HepG2 (cell line): ENCODE measurements around the gene UQCR11. TPM values are rescaled to one million over a fixed set of nuclear protein-coding genes. Genes with fewer than 3 reads are reported as not detected.

Experiments
- AGO2 ChIP-seq: fragments of 200-400 bp; formaldehyde crosslinking; optimal IDR thresholded peaks from 2 replicates; pipeline ENCODE3; 2017; ENCODE audit warnings: mild to moderate bottlenecking, low read depth, low read length, moderate library complexity
- ATF6 ChIP-seq: sonication (generic); formaldehyde crosslinking; conservative IDR thresholded peaks from 2 replicates; pipeline ENCODE4 v1.4.0; 2020; ENCODE audit warnings: missing genetic modification reagents
- CREB1 ChIP-seq, 2 experiments: fragments of 450-650 bp in 1 of 2; IDR thresholded peaks; 2 replicates each; pipeline ENCODE4 v1.6.1; 2016 to 2017; ENCODE audit warnings: control low read depth in 1 of 2, mild to moderate bottlenecking in 1 of 2, missing compliant biosample characterization in 1 of 2, missing genetic modification characterization in 1 of 2
- HINFP ChIP-seq: sonication (generic); formaldehyde crosslinking; IDR thresholded peaks from 2 replicates; pipeline ENCODE4 v1.4.0; 2020; ENCODE audit warnings: low read depth, mild to moderate bottlenecking, missing genetic modification reagents
- NRL ChIP-seq: sonication (generic); formaldehyde crosslinking; IDR thresholded peaks from 2 replicates; pipeline ENCODE4 v1.5.0; 2020; ENCODE audit warnings: missing genetic modification reagents, mild to moderate bottlenecking, moderate library complexity, borderline replicate concordance
- REST ChIP-seq, 2 experiments: IDR thresholded peaks; 2 replicates each; pipeline ENCODE4 v1.6.1; 2011 to 2012; ENCODE audit warnings: low read length in 2 of 2, borderline replicate concordance in 1 of 2, low read depth in 1 of 2, mild to moderate bottlenecking in 1 of 2, moderate library complexity in 1 of 2
- ZKSCAN8 ChIP-seq: IDR thresholded peaks from 2 replicates; pipeline ENCODE4 v1.6.1; 2016; ENCODE audit warnings: borderline replicate concordance, missing genetic modification reagents, missing compliant biosample characterization
- ZNF446 ChIP-seq: sonication (generic); formaldehyde crosslinking; IDR thresholded peaks from 2 replicates; pipeline ENCODE4 v1.5.0; 2020; ENCODE audit warnings: mild to moderate bottlenecking, missing genetic modification reagents
- ZNF670 ChIP-seq: sonication (generic); formaldehyde crosslinking; IDR thresholded peaks from 2 replicates; pipeline ENCODE4 v1.8.0; 2022; ENCODE audit warnings: mild to moderate bottlenecking, missing genetic modification reagents, borderline replicate concordance
- polyA plus RNA-seq, 8 experiments: library from polyadenylated mRNA; depleted of rRNA in 3 of 8; stranded (reverse) in 7 of 8; unstranded in 1 of 8; fragments of >200 nt; fragmentation: Illumina TruSeq in 4 of 8; extraction: Trizol in 4 of 8; gene quantifications; 2 replicates each; pipeline versions ENCODE4 v1.2.1 to v1.2.3, GENCODE V29; 2011 to 2016; ENCODE audit warnings: low read depth in 4 of 8, missing spikeins in 1 of 8, mixed read lengths in 1 of 8; ENCODE audit not compliant: insufficient read depth in 1 of 8
- total RNA-seq, 5 experiments: library from RNA; depleted of rRNA; stranded (reverse); fragments of >200 nt; fragmentation: Illumina TruSeq; extraction: Trizol; gene quantifications; 2 replicates each; pipeline ENCODE4 v1.2.3, GENCODE V29; 2016; ENCODE audit warnings: low read depth in 1 of 5
- TF ChIP-seq, protein P1 (sequence below): IDR thresholded peaks from 2 replicates; pipeline ENCODE4 v1.6.1; 2016; ENCODE audit warnings: low read depth, control low read depth
- TF ChIP-seq, protein P2 (sequence below): sonication (generic); formaldehyde crosslinking; IDR thresholded peaks from 2 replicates; pipeline ENCODE4 v1.4.0; 2020; ENCODE audit warnings: mild to moderate bottlenecking, missing genetic modification reagents, borderline replicate concordance

The UQCR11 gene
- total and polyA plus RNA-seq, 2 of the 13 experiments (the other 11 are each of a cell fraction or from before 2014, with no cell fraction given), result 125 to 214 TPM

DNA sequence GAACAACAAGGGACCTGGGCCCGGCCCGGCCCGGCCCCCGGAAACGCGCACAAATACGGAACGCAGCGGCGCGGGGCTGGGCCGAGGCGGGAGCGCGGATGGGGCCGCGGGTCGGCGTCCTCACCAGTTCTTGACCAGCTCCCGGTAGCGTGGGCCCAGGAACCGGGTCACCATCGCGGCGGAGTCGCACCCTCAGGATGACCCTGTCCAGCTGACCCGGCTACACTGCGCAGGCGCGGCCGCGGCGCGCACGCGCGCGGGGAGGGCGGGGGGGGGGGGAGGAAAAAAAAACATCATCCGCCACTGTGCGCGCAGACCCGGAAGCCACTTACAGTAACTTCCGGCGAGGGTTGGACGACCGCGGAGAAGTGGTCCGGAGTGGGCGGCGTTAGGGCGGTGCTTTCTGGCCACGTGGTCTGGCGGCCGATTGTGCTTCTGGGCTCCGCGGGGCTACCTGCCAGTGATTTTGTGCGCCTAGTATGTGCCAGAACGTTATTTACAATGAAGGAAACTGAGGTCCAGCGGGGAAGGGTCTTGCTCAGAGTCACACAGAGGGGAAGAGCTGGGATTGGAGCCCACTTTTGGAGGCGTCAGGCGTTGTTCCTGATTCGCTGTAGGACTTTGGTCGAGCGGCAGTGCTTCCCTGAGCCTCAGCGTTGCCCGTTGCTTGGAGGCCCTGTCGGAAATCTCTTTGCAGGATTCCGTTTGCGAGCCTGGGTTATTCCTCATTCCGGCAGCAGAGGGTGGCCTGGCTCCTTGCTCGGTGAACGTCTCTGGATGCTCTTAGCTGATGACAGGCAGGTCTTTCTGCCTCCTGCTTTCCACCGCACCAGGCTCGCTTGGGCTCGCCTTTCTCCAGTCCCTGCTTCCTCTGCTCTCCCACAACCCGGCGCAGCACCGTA is at the start of gene UQCR11 (continued):
- TF ChIP-seq REST (IDR thresholded peaks at IDR 0.05; ENCODE audit: borderline replicate concordance in 1 of 2, low read depth in 1 of 2, low read length in 2 of 2) (0 out of 4 replicates have a peak, but pooled peaks of 1 of the 2 experiments have one; percentile 7), NRL (CRISPR knock-in tag) (peak; percentile 67; the same call in 1 of the 2 replicates), AGO2 (peak; percentile 21), ZKSCAN8 (CRISPR knock-in tag) (no peak), ZNF670 (CRISPR knock-in tag) (peak; percentile 87; the same call in 1 of the 2 replicates), HINFP (CRISPR knock-in tag) (0 out of 2 replicates have a peak, but pooled peaks have one; percentile 11), ZNF446 (CRISPR knock-in tag) (0 out of 2 replicates have a peak, but pooled peaks have one; percentile 60), ATF6 (0 out of 2 replicates have a peak, but pooled peaks have one; percentile 39), CREB1 (IDR thresholded peaks at IDR 0.05) (no peak), CREB1 (CRISPR knock-in tag; IDR thresholded peaks at IDR 0.05) (peak; percentile 57)
- TF ChIP-seq, protein P1, sequence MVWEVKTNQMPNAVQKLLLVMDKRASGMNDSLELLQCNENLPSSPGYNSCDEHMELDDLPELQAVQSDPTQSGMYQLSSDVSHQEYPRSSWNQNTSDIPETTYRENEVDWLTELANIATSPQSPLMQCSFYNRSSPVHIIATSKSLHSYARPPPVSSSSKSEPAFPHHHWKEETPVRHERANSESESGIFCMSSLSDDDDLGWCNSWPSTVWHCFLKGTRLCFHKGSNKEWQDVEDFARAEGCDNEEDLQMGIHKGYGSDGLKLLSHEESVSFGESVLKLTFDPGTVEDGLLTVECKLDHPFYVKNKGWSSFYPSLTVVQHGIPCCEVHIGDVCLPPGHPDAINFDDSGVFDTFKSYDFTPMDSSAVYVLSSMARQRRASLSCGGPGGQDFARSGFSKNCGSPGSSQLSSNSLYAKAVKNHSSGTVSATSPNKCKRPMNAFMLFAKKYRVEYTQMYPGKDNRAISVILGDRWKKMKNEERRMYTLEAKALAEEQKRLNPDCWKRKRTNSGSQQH (CRISPR knock-in tag), result no peak; the same call in 1 of the 2 replicates
- TF ChIP-seq, protein P2, sequence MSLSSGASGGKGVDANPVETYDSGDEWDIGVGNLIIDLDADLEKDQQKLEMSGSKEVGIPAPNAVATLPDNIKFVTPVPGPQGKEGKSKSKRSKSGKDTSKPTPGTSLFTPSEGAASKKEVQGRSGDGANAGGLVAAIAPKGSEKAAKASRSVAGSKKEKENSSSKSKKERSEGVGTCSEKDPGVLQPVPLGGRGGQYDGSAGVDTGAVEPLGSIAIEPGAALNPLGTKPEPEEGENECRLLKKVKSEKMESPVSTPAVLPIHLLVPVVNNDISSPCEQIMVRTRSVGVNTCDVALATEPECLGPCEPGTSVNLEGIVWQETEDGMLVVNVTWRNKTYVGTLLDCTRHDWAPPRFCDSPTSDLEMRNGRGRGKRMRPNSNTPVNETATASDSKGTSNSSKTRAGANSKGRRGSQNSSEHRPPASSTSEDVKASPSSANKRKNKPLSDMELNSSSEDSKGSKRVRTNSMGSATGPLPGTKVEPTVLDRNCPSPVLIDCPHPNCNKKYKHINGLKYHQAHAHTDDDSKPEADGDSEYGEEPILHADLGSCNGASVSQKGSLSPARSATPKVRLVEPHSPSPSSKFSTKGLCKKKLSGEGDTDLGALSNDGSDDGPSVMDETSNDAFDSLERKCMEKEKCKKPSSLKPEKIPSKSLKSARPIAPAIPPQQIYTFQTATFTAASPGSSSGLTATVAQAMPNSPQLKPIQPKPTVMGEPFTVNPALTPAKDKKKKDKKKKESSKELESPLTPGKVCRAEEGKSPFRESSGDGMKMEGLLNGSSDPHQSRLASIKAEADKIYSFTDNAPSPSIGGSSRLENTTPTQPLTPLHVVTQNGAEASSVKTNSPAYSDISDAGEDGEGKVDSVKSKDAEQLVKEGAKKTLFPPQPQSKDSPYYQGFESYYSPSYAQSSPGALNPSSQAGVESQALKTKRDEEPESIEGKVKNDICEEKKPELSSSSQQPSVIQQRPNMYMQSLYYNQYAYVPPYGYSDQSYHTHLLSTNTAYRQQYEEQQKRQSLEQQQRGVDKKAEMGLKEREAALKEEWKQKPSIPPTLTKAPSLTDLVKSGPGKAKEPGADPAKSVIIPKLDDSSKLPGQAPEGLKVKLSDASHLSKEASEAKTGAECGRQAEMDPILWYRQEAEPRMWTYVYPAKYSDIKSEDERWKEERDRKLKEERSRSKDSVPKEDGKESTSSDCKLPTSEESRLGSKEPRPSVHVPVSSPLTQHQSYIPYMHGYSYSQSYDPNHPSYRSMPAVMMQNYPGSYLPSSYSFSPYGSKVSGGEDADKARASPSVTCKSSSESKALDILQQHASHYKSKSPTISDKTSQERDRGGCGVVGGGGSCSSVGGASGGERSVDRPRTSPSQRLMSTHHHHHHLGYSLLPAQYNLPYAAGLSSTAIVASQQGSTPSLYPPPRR (CRISPR knock-in tag), result no peak; the same call in 1 of the 2 replicates
